Astrocyte of the hippocampus (primary cell): Measurements from ENCODE around the gene FRS3.

Experiments used
- DNase-seq: peaks from one replicate; pipeline ENCODE4 v3.0.0; 2011; ENCODE audit warnings: low read depth, low spot score

FRS3 gene

DNA sequence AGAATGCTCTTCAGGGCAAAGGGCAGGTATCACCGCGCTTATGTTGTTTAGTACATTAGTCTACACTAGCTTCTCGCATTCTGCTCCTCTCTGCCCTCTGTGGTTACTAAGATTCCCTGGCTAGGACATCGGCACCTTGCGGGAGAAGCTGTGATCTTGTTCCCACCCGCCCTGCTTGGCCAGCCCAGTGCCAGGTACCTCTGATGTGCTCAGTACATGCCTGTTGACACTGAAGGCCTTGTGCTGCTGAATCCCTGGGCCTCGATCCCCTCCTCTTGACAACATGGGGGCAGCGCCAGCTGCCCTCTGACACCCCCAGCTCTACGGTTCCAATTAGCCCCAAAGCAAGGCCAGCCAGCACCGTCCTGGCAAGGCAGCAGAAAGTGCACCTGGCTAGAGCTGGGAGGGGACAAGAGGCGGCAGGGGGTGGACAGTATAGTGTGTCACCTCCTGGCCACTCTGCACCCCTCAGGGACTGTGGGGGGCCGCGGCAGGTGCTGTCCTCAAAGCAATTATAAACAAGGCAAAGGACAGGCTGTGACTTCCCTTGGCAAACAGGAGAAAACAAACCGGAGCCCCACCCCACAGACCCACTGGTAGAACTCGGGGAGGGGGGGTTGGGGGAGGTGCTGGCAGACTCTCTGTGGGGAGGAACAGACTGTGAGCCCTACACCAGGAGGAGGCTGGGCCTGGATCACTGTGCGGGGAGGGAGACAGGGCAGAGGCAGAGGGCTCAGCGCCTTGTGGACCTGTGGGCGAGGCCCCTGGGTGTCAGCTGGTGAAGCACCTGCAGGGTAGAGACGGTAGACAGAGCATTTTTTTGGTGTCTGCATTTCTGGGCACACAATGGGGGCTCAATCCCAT, 51.4 kb downstream of the FRS3 start:
- no peak for DNase-seq

DNA sequence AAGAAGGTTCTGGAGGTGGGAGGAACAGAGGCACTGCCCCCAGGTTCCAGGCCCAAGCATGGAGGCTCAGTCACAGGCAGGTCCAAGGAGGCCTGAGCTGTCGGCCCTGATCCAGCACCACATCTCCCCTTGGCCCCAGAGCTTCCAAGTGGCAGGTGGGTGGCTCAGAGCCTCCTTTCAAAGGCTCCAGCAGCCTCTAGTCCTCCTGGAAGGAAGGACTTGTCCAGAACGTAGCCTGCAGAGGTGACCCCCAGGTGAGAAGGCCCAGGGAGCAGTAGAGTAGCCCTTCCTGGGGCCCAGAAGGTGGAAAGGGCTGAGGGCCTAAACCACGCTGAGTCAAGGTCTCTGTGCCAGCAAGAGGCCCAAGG, 52.0 kb downstream of the FRS3 start:
- no peak for DNase-seq

DNA sequence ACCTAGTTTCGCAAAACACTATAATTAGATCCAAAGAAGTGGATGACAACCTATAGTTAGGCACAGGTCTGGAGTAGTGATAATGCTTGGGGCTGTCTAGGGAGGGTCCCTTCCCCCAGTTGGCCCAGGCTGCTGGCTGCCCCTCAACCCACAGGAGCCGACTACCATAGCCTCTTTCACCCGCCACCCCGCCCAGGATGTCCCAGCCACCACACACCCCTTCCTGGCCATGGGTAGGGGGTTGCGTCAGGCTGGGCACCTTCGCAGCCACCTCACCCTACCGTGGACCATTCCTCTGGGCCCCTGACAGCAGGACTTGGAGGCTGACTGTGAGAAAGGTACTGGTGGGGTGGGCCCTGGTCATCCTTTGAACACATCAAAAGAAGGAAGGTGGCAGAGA, 52.8 kb downstream of the FRS3 start:
- DNase-seq = no peak

DNA sequence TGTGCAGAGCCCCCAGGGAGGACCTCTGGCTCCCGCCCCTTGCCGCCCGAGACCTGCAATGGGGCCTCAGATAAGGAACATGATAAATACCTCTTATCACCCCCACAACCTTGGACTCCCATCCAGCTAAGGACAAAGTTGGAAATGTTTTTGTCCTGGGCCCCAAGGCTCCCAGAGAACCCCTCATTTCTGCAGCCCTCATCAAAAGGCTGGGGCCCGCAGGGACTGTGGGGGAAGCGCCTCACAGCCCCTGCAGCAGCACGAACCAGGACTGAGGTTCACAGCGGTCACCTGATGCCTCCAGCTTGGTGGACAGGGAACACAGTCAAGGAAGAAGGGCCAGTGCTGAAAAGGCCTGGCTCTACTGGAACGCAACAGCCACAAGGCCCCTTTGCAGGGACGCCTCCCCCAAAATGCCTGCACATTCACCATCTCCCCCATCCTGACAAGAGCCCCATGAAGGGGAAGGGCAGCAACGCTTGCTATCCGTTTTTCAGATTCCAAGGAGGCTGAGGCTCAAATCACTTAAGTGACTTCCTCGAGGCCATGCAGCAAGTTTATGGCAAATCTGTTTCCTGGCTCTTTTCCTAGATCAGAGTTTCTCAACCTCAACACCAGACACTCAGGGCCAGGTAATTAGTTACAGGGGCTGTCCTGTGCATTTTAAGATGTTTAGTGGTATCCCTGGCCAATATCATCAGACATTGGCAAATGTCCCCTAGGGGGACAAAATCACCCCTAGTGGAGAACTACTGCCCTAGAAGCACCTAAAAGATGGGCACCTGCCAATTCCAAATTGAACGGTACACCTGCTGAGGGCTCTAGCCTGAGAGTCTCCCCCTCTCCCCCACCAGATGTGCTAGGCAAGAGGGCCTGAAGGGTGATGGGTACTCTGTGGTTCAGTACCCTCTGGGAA, 54.9 kb downstream of the FRS3 start:
- DNase-seq = no peak

GRCh38 chr6:41724228-41724580, 55.5 kb downstream of the FRS3 start:
- DNase-seq = no peak

- peak; percentile 81 for DNase-seq
Observed at GRCh38 chr6:41723530-41724227, 56.0 kb downstream of the FRS3 start.

DNA sequence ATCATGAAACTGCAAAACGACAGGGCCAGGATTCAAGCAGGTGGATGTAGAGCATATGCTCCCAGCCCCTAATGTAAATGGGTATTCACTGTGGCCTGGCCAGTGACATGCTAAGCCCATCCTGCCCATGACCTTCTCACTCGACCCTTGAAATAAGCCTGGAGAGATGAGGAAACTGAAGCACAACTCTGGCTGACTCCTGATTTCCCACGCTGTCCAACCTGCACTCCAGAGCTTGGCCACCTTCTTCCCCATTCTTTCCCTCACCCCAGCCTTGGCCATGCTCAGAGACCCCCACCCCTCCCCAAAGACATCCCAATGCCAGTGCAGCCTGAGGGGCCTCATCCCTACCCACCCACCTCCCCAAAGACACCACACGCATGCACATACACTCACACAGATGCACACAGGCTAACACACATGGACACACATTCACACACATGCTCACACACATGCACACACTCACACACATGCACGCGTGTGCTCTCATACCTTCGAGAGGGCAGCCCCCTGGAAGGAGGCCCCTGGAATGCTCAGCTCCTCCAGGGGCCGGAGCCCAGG, 56.7 kb downstream of the FRS3 start:
- DNase-seq = no peak

- no peak for DNase-seq
Observed at GRCh38 chr6:41721414-41721813, 58.3 kb downstream of the FRS3 start.

DNA sequence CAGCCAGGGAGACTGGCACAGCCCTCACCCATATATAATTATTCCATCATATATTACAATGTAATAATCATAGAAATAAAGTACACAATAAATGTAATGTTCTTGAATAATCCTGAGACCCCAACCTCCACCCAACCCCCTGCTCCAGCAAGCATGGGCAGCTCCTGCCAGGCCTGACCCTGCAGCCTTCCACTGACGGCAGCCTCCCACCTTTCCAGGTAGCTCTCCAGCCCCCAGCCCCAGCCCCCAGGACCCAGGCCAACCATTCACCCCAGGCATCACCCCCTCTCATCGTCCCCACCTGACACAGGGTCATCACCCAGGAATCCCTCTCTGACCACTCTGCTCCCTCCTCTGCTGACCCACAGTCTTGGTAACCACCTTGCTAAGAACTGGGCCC, 58.9 kb downstream of the FRS3 start:
- DNase-seq = no peak

DNA sequence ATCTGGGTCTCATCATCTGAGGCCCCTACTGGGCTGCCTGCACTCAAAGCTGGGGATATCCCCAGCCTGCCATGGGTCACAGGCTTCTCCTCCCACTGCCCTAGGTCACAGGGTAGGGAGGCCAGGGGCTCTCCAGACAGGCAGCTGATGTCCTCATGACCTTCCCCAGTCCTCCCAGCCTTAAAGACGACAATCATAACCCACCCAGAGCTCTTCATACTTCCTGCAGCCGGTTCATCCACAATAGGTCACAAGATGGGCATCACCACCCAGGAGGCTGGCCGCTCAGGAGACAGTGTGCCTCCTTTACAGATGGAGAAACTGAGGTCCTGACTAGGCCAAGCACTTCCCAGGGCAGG, 59.5 kb downstream of the FRS3 start:
- DNase-seq = no peak
